GM12873 (cell line): ENCODE results near the gene DAP3.

ENCODE experiments used
- CTCF ChIP-seq: IDR thresholded peaks from 2 replicates; pipeline ENCODE4 v1.5.1; 2012; ENCODE audit warnings: low read depth, mild to moderate bottlenecking, moderate library complexity, low read length, control low read depth; ENCODE audit not compliant: insufficient read depth; ENCODE audit errors: missing control alignments

DAP3 gene

GRCh38 chr1:155649676-155650075 lies 39.2 kb upstream of the DAP3 start:
- no peak for TF ChIP-seq CTCF

GRCh38 chr1:155650231-155650757 lies 38.6 kb upstream of the DAP3 start:
- no peak for TF ChIP-seq CTCF

GRCh38 chr1:155651861-155652661 lies 36.8 kb upstream of the DAP3 start:
- TF ChIP-seq CTCF: no peak

- no peak for TF ChIP-seq CTCF
Observed at GRCh38 chr1:155652951-155653350, 35.9 kb upstream of the DAP3 start.

GRCh38 chr1:155657463-155657862 lies 31.4 kb upstream of the DAP3 start:
- no peak for TF ChIP-seq CTCF

- TF ChIP-seq CTCF: no peak
Observed at GRCh38 chr1:155669233-155670162, 19.4 kb upstream of the DAP3 start.

- TF ChIP-seq CTCF: no peak
Observed at GRCh38 chr1:155671750-155672149, 17.1 kb upstream of the DAP3 start.
